AG20443 (cell line): ENCODE results near the gene LCP2.

ENCODE experiments used
- DNase-seq: peaks from one replicate; pipeline ENCODE4 v3.0.0; 2012; ENCODE audit warnings: low spot score, mixed read lengths

Gene LCP2

DNA sequence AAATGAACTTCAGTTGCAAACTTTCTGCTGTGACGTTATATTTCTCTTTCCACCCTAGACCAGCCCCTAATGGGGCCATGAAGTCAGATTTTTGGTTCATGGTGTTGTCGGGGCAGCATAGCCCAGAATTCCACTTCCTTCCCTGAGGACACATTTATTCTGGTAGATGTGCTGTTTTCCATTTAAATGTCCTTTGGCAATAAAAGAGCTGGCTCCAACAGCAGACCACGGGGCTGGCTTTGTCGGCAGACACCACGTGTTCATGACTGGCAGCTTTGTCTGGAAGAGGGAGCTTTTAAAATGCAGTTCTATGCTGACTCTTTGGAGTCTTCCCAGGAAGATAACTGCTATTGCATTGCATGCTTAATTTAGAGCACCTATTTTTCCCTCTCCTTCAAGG is 17.6 kb upstream of the LCP2 start:
- no peak for DNase-seq

- DNase-seq = no peak
These were observed 17.0 kb upstream of the LCP2 start for GRCh38 chr5:170314541-170315095.

DNA sequence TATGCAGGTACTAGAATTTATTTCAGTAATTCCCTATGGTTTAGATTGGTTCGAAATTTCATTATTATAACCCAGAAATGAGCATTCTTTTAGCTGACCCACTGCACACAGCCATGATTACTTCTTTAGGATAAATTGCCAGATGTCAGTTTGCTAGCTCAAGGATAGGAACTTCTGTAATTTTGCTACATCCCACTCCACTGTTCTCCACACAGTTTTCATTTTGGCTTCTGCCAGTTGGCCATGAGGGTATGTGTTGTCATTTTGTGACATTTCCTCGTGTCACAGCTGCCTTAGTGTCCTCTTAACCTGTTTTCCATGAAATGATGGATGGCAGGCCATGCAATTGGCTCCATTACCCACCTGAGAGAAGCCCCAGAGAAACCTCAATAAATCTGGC is 16.2 kb upstream of the LCP2 start:
- DNase-seq = no peak

DNA sequence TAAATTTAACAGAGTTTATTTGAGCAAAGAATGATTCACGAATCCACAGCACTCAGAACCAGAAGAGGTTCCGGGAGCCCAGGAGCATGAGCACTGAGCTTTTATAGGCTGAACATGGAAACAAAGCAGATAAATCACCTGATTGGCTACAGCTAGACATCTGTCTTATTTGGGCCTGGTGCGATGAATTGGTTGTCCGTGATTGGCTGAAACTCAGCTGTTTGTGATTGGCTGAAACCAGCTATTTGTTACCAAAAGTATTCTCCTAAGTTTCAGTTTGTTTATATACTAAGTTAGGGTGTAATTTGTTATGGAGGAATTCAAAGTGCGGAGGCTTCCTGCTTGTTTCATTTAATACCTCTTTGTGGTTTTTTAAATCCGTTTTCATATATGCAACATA is 15.8 kb upstream of the LCP2 start:
- no peak for DNase-seq

DNA sequence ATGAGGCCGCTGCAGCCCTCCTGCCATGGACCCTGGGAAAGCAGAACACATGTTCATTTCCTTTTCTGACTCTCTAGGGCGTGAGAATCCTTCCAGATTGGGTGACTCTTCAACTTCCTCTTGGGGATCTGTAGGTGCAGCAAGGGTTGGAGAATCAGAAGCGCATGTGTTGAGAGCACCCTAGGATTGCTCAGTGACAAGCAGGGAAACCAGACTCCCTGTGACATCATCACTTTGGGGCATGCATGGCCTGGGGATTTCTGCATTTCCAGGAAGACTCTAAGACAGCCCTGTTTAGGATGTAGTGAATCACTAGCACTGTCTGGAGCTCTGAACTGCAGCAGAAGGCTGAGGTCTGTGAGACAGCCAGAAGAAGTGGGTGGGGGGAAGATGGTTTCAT is 15.1 kb upstream of the LCP2 start:
- no peak for DNase-seq

- no peak for DNase-seq
These were observed 14.7 kb upstream of the LCP2 start for GRCh38 chr5:170312301-170312595.

DNA sequence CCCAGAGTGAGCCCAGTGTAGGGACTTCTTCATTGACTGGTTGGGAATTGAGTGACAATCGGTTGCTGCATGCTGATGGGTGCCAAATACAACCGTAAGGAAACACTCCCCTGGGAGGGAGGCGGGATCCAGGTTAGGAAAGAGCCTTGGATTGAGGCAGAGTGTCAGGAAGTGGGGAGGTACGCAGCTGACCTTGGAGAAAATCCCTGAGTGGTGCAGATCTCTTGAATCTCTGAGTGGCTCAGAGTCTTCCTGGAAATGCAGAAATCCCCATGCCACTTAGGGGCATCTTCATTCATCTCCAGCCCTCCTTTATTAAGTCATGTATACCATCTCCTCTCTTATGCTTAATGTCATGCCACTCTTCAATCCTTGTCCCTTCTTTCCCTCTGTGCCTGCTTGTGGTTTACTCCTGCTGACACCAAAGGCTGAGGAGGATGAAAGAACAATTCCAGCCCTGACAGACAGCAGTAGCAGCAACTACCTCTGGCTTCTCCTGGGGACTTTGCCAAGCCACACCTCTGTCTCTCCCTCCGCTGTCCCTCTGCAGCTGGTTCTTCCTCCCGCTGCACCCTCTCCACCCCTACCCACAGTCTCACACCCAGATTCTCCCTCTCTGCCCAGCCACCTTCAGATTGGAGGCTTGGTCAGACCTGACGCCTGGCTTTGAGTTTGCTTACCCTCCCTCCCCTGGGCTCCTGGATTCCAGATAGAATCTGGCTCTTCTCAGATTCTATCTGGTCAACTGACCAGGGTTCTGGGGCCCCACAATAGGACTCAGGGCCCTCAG is 14.1 kb upstream of the LCP2 start:
- DNase-seq = no peak

DNA sequence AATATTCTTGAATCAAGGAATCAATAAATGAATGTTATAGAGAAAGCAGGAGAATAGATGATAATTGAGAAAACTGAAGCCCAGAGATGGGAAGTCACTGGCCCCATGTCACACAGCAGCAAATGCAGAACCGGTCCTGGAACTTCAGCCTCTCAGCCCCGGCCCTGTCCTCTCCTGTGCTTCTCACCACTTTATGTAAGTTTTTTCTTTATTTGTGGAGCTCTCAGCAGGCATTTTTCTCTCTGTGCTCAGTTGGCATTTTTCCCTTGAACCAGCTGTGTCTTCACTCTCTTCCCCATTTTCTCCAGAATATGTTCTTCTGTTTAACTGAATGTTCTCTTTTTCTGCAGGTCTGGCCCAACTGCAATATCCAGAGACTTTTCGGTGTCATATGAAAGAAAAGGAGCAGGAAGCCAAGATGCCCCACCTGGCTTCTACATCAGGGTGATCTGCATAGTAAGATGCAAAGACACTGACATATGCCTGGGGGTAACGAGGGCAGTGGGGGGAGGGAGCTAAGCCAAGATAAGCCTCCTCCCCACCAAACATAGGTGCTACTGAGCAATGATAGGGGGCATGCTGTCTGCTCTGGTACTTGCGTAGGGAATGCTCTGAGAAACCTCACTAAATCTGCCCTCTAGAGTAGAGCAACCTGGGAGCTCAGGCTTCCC is 12.8 kb upstream of the LCP2 start:
- no peak for DNase-seq

DNA sequence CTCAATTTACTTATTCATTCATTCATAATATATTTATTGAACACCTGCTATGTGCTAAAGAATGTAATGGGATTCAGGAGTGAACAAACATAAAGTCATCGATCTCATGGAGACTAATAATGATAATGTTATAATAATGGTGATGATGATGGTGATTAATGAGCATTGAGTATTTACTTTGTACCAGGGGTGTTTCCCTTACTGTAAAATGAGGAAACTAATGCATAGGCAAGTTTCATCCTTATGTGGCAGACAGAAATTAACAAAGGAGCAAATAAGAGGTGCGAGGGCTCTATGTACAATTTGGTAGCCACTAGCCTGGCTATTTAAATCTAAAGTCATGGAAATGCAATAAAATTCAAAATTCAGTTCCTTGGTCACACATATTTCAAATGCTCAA is 11.1 kb upstream of the LCP2 start:
- DNase-seq = no peak

- DNase-seq = peak; percentile 44
These were observed 10.2 kb upstream of the LCP2 start for GRCh38 chr5:170307575-170308465.

DNA sequence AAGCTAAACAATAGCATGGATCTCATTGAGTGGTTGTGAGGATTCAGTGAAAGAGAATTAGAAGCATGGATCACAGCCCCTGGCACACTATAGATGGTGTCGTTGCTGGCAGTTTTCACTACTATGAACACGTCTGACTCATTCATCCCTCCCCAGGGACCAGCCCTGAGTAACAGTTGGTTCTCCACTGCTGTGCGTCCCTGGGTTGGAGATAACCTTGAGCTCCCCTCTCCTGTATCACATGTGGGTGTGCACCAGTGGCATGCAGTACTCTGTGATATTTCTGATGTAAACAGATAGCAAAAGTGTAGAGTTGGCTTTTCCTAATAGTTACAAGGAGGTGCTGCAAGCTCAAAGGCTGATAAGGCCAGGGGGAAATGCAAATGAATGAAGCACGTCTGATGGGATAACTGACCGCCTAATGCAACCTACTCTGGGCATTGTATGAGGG is 8.8 kb upstream of the LCP2 start:
- peak; percentile 40 for DNase-seq

DNA sequence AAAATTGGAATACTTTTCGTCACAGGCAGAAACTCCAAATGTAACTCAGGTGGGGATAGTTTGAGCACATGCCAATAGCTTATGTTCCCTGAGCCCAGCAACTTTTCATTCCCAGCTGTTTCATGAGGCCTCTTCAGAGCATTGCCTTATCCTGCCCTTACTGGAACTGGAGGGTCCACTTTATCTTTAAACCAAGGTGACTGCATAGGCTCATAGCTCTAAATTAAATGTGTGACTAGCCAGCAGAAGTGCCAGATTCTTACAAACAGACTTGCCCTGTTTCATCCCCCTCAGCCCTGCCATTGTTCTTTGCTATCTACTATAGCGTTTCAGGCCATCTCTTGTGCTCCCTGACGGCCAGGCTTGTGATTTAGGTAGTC is 8.1 kb upstream of the LCP2 start:
- DNase-seq = no peak

DNA sequence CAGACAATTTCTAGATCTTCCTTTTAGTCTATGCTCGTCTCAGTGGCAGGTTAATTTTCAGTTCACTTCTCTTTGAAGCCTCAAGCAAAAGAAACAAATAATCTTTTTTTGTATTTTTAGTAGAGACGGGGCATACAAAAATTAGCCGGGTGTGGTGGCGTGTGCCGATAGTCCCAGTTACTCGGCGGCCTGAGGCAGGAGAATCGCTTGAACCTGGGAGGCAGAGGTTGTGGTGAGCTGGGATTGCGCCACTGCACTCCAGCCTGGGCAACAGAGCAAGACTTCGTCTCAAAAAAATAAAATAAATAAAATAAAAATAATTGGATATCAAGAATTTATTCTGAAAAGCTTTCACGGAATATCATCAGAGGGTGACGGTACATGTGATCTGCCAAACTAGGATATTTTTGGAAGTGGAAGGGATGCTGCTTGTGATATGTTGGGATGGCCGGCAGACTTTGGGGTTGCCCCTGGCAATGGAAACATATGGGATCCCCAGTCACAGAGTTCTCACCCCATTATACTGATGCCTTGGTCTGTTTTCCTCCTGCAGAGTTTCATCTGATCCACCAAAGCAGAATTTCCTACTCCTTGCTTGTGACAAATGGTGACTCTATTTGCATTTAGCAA is 7.6 kb upstream of the LCP2 start:
- DNase-seq = no peak

GRCh38 chr5:170303549-170303948 is 6.0 kb upstream of the LCP2 start:
- no peak for DNase-seq

DNA sequence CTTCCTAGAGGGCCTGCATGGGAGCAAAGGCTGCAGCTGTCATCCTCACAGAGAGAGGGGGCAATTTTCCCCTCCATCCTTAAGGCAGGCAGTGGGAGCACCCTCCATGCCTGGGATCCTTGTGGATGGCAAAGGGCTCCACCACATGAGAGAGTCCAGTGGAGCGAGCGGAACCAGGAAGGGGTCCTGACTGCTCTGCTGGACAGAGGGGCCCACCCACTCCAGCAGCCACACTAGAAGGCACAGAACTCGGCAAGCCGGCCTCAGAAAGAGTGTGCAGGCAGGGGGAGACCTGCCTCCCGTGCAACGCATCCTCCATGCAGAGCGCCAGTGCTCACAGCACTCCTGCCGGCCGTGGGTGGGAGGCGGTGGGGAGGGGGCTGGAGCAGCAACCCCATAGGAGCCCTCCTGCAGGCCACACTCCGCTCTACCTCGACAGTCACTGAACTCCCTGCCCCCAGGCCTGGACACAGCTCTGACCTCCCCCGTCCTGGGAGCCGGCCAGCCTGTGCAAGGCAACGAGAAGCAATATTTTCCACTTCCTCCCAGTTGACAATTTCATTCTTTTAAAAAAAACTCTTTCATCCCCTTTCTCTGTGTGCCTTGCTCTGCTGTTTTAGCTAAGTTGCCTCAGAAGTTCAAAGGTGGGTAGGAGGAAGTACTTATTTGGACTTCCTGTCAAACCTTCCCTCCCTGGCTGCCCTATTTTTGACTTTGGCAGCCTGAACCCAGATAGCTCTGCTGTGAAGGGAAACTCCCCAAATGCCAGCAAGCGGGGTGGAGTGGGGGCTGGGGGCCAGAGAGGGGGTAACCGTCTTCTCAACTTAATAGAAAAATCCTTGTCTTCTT is 5.3 kb upstream of the LCP2 start:
- DNase-seq = no peak

GRCh38 chr5:170301981-170302652 is 4.5 kb upstream of the LCP2 start:
- DNase-seq = no peak

- DNase-seq = no peak
These were observed 3.6 kb upstream of the LCP2 start for GRCh38 chr5:170301149-170301548.

DNA sequence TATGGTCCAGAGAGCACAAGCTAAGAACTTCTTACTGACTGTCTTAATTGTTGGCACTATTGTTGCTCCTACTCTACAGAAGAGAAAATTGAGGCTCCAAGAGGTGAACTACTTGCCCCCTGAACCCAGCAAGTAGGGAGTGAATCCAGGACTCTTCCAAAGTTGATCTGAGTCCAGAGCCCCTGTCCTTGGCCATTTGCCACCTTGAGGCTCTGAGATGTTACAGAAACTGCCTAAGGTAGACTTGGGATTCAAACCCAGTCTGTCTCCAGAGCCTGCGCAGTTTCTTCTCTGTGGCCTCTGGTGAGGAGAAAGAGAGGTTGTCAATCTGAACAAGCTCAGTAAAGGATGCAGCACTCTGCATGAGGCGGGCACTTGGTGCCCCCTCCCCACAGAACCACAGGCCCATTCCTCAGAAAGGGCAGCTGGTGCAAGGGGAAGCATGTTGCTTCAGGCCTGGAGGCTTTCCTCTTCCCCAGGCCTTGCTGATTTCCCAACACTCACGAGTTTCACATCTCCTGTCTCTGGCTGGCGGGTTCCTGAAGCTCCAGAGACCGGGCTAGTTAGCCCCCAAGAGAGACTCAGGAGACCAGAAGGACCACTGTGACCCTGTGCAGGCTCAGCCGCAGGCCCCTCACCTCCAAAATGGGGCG is 2.9 kb upstream of the LCP2 start:
- DNase-seq = no peak

GRCh38 chr5:170296935-170297588 is 515 bp downstream of the LCP2 start:
- DNase-seq = no peak
